Mesothelial cell of epicardium (in vitro differentiated cells): ENCODE results near the gene GCM1. TPM values are rescaled to one million over a fixed set of nuclear protein-coding genes. Genes with fewer than 3 reads are reported as not detected.
A peak's percentile ranks its signal among the peaks of the same experiment; 100 is the strongest.

Source experiments
- DNase-seq, 2 experiments: peaks; one replicate each; pipeline ENCODE4 v3.0.0; 2021; ENCODE audit warnings: low spot score in 2 of 2; ENCODE audit not compliant: unreplicated experiment in 2 of 2
- H3K27ac Mint-ChIP-seq: 2 replicates; pipeline ENCODE4 v1.8.0; 2021; ENCODE audit warnings: mixed read lengths
- H3K27me3 Mint-ChIP-seq: 2 replicates; pipeline ENCODE4 v1.8.0; 2021; ENCODE audit warnings: low read depth, mixed read lengths
- H3K36me3 Mint-ChIP-seq: 2 replicates; pipeline ENCODE4 v1.8.0; 2021; ENCODE audit warnings: mixed read lengths
- H3K4me1 Mint-ChIP-seq: 2 replicates; pipeline ENCODE4 v1.8.0; 2021; ENCODE audit warnings: mixed read lengths
- H3K4me3 Mint-ChIP-seq: 2 replicates; pipeline ENCODE4 v1.8.0; 2021; ENCODE audit warnings: mild to moderate bottlenecking, moderate library complexity, mixed read lengths
- H3K9me3 Mint-ChIP-seq: 2 replicates; pipeline ENCODE4 v1.8.0; 2021; ENCODE audit warnings: mixed read lengths
- total RNA-seq: library from RNA; stranded (reverse); gene quantifications from 3 replicates; pipeline ENCODE4 v1.2.1, GENCODE V29; 2021
- TF ChIP-seq, protein P1 (sequence below): fragments of 200-600 bp; sonication (generic); IDR thresholded peaks from one replicate; pipeline ENCODE4 v1.5.0; 2021; ENCODE audit warnings: antibody characterized with exemption; ENCODE audit not compliant: unreplicated experiment

The GCM1 gene
- total RNA-seq, 1 donor from 2014 or later, result not detected

DNA sequence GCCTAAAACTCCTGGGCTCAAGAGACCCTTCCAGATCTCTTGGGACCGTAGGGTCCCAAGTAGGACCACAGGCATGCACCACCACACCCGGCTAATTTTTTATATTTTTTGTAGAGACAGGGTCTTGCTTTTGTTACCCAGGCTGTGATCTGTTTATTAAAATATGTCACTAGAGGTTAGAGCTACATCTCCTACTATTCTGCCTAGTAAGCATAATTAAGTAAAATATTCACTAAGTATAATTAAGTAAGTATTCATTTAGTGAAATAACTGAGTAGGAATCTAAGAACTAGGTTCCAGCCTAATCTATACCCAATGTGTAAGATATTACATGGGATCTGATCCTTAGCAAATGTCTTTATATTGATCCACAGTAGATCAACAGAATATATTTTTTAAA lies 40.2 kb upstream of the GCM1 start:
- no peak for DNase-seq
- H3K4me3 Mint-ChIP-seq, result no peak overlapping the region
- H3K9me3 Mint-ChIP-seq, result no peaks in the 10 kb centered on the region
- peak overlapping the region; percentile 60 for H3K27ac Mint-ChIP-seq
- TF ChIP-seq, protein P1, sequence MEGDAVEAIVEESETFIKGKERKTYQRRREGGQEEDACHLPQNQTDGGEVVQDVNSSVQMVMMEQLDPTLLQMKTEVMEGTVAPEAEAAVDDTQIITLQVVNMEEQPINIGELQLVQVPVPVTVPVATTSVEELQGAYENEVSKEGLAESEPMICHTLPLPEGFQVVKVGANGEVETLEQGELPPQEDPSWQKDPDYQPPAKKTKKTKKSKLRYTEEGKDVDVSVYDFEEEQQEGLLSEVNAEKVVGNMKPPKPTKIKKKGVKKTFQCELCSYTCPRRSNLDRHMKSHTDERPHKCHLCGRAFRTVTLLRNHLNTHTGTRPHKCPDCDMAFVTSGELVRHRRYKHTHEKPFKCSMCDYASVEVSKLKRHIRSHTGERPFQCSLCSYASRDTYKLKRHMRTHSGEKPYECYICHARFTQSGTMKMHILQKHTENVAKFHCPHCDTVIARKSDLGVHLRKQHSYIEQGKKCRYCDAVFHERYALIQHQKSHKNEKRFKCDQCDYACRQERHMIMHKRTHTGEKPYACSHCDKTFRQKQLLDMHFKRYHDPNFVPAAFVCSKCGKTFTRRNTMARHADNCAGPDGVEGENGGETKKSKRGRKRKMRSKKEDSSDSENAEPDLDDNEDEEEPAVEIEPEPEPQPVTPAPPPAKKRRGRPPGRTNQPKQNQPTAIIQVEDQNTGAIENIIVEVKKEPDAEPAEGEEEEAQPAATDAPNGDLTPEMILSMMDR, result no peak
- H3K36me3 Mint-ChIP-seq, result no peaks in the 10 kb centered on the region
- peaks cover 27% of the 10 kb centered on the region for H3K4me1 Mint-ChIP-seq
- no peaks in the 10 kb centered on the region for H3K27me3 Mint-ChIP-seq

DNA sequence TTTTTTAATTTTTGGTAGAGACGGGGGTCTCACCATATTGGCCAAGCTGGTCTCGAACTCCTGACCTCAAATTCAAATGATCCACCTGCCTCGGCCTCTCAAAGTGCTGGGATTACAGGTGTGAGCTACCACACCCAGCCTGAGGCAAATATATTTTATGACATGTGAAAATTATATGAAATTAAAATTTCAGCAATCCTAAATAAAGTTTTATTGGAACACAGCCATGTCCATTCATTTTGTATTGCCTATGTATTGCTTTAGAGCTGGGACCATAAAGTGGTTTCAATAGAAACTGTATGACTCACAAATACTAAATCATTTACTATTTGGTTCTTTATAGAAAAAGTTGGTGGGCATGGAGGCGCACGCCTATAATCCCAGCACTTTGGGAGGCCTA lies 32.0 kb upstream of the GCM1 start:
- no peaks in the 10 kb centered on the region for H3K36me3 Mint-ChIP-seq
- H3K27ac Mint-ChIP-seq, result no peak overlapping the region
- TF ChIP-seq, protein P1, result no peak
- no peak overlapping the region for H3K4me3 Mint-ChIP-seq
- no peaks in the 10 kb centered on the region for H3K9me3 Mint-ChIP-seq
- no peak for DNase-seq
- no peaks in the 10 kb centered on the region for H3K27me3 Mint-ChIP-seq
- peaks cover 4% of the 10 kb centered on the region for H3K4me1 Mint-ChIP-seq

DNA sequence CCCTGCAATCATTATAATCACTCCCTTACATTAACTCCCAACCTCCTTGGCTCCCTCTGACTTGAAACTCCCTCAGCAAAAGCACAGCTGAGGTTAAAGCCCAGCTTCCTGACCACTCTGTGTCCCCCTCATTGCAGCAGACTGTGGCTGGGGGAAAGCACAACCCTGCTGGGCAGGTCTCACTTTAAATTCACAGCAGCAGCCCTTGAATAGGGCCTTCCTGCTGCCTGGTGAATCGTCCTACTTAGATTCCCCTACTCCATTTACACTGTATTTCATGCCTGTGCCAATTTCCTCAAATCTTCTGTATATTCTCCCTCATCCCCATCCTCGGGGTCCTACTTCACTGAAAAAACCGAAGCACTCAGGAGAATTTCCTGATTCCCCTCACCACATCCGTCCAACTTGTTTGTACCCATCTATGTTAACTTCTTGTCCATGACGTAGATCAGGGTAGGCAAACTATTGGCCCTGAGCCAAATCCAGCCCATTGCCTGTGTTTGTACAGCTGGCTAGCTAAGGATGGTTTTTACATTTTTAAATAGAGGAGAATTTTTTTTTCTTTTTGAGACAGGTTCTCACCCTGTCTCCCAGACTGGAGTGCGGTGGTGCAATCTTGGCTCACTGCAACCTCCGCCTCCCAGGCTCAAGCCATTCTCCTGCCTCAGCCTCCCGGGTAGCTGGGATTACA lies 31.5 kb upstream of the GCM1 start:
- Mint-ChIP-seq H3K4me3 (no peak overlapping the region), H3K27me3 (no peaks in the 10 kb centered on the region), H3K9me3 (no peaks in the 10 kb centered on the region), H3K4me1 (peaks cover 4% of the 10 kb centered on the region), H3K27ac (no peak overlapping the region), H3K36me3 (no peaks in the 10 kb centered on the region)
- TF ChIP-seq, protein P1, result no peak
- DNase-seq, result no peak

GRCh38 chr6:53178837-53179432 lies 30.3 kb upstream of the GCM1 start:
- no peaks in the 10 kb centered on the region for H3K36me3 Mint-ChIP-seq
- no peak for DNase-seq
- no peak overlapping the region for H3K4me3 Mint-ChIP-seq
- TF ChIP-seq, protein P1, result no peak
- H3K4me1 Mint-ChIP-seq, result peaks cover 4% of the 10 kb centered on the region
- H3K27me3 Mint-ChIP-seq, result no peaks in the 10 kb centered on the region
- H3K9me3 Mint-ChIP-seq, result no peaks in the 10 kb centered on the region
- no peak overlapping the region for H3K27ac Mint-ChIP-seq

DNA sequence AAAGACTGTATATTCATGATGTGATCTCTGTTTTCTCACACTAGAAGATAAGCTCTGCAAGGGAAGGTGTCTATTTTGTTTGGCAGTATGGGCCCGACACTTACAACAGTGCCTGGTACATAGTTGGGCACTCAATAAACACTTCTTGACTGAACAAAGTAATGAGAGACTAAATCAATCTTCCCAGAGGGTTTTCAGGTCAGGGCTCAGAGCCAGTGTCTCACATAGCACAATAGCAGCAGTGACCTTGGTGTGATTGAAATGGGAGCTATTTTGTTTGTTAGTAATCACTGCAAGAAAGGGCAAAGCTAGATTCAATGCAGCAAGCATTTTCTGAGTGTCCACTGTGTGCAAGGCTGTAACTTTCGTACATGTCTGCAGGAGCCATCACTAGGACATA lies 26.4 kb upstream of the GCM1 start:
- no peak for DNase-seq
- H3K4me1 Mint-ChIP-seq, result peaks cover 10% of the 10 kb centered on the region
- no peaks in the 10 kb centered on the region for H3K27me3 Mint-ChIP-seq
- no peak overlapping the region for H3K4me3 Mint-ChIP-seq
- H3K36me3 Mint-ChIP-seq, result no peaks in the 10 kb centered on the region
- TF ChIP-seq, protein P1, result no peak
- H3K9me3 Mint-ChIP-seq, result no peaks in the 10 kb centered on the region
- H3K27ac Mint-ChIP-seq, result no peak overlapping the region
